ENCODE results near the gene RRM1.

Gene RRM1

GRCh38 chr11:4102711-4103110, 8.1 kb downstream of the RRM1 start:
- no peak for DNase-seq (ENCODE audit: low read depth)
- TF ChIP-seq CTCF (IDR thresholded peaks at IDR 0.05; ENCODE audit: insufficient read depth, low read depth, low read length, missing control alignments) = no peak
- no peak overlapping the region for H3K4me3 ChIP-seq (ENCODE audit: low read depth, low read length)

GRCh38 chr11:4103269-4103668, 8.7 kb downstream of the RRM1 start:
- no peak overlapping the region for H3K4me3 ChIP-seq (ENCODE audit: low read depth, low read length)
- DNase-seq (ENCODE audit: low read depth) = no peak
- no peak for TF ChIP-seq CTCF (IDR thresholded peaks at IDR 0.05; ENCODE audit: insufficient read depth, low read depth, low read length, missing control alignments)

GRCh38 chr11:4105916-4106315, 11.3 kb downstream of the RRM1 start:
- no peak for TF ChIP-seq CTCF (IDR thresholded peaks at IDR 0.05; ENCODE audit: insufficient read depth, low read depth, low read length, missing control alignments)
- no peak for DNase-seq (ENCODE audit: low read depth)
- H3K4me3 ChIP-seq (ENCODE audit: low read depth, low read length) = no peak overlapping the region

- no peak overlapping the region for H3K4me3 ChIP-seq (ENCODE audit: low read depth, low read length)
- DNase-seq (ENCODE audit: low read depth) = no peak
- no peak for TF ChIP-seq CTCF (IDR thresholded peaks at IDR 0.05; ENCODE audit: insufficient read depth, low read depth, low read length, missing control alignments)
Observed at GRCh38 chr11:4111834-4112233, 17.2 kb downstream of the RRM1 start.

GRCh38 chr11:4115128-4115527, 20.5 kb downstream of the RRM1 start:
- no peak for DNase-seq (ENCODE audit: low read depth)
- no peak for TF ChIP-seq CTCF (IDR thresholded peaks at IDR 0.05; ENCODE audit: insufficient read depth, low read depth, low read length, missing control alignments)
- no peak overlapping the region for H3K4me3 ChIP-seq (ENCODE audit: low read depth, low read length)

- H3K4me3 ChIP-seq (ENCODE audit: low read depth, low read length) = no peak overlapping the region
- TF ChIP-seq CTCF (IDR thresholded peaks at IDR 0.05; ENCODE audit: insufficient read depth, low read depth, low read length, missing control alignments) = no peak
- DNase-seq (ENCODE audit: low read depth) = no peak
Observed at GRCh38 chr11:4118107-4118506, 23.5 kb downstream of the RRM1 start.

GRCh38 chr11:4123218-4123617, 28.6 kb downstream of the RRM1 start:
- no peak for TF ChIP-seq CTCF (IDR thresholded peaks at IDR 0.05; ENCODE audit: insufficient read depth, low read depth, low read length, missing control alignments)
- H3K4me3 ChIP-seq (ENCODE audit: low read depth, low read length) = no peak overlapping the region
- DNase-seq (ENCODE audit: low read depth) = no peak
